NCI-H524 (cell line): Measurements from ENCODE around the gene NEK9.
"Not testable (repeated sequence)": the region's sequence is repeated elsewhere in the genome, so short reads cannot be mapped to it uniquely, and the experiment has no call there.

Experiments
- DNase-seq, 2 experiments: peaks; one replicate each; lab custom pipeline; 2025; lab: John Stamatoyannopoulos, UW

Gene NEK9

DNA sequence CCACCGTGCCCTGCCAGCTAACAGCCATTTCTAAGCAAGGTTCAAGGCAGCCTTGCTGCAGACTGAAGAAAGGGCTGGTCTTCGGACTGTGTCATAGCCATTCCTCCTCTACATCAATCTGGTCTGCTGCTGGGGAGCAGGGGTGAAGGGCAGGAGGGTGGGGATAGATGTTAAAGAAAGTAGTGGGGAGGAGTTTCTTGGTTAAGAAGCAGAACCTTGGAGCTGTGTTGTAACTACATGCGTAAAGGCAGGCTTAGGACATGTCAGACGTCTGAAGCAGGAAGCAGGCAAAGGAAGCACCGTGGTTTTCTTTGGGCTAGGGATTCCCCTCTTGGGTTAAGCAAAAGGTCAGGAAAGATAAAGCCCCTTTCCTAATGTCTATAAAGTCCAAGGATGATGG is 18.1 kb upstream of the NEK9 start:
- DNase-seq = no peak

- DNase-seq = no peak
Measured at GRCh38 chr14:75143761-75144527, 17.1 kb upstream of the NEK9 start.

DNA sequence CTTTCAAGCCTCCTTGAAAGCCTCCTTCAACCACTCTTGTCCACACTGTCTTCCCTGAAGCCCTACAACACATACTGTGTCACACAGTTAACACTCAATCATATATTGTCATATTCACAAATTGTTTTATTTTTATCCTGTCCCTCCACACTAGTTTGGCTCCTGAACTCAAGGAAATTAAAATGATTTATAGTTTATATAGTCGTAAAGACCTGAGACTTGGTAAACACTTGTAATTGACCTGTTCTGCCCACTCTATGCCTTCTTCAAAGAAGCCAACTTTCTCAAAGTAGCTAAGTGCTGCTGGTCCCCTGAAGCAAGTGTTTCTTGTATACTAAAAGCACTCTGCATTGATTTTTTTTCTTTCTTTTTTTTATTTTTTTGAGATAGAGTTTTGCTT is 15.6 kb upstream of the NEK9 start:
- DNase-seq = no peak

GRCh38 chr14:75141967-75142366 is 15.1 kb upstream of the NEK9 start:
- peak; percentile 10 to 54 for DNase-seq

DNA sequence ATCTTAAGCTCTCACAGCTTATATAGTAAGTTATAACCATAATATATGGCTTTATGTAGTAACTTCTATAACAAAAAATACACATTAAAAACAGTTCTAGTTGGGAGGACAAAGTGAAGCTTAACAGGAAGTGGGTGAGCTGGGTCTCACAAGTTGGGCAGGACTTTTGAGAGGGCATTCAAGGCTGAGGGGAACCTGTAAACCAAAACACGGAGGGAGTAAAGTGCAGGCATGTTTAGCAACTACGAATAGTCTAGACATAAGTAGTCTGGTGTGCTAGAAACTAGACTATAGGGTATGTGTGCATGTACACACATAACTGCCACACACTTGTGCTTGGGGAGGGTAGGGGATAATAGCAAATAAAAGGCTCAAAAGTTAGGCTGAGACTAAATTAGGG is 14.2 kb upstream of the NEK9 start:
- no peak for DNase-seq

DNA sequence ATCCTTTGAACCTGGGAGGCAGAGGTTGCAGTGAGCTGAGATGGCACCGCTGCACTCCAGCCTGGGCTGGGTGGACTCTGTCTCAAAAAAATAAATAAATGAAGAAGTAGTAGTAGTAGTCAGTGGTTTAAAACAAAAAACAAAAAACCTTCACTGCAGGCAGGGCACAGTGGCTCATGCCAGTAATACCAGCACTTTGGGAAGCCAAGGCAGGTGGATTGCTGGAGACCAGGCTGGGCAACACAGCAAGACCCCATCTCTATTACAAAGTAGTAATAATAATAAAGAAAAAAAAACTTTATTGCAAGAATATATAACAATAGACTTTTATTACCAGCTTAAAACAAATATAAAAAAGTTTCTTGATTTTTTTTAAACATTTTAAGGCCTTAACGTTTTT is 13.8 kb upstream of the NEK9 start:
- no peak for DNase-seq

DNA sequence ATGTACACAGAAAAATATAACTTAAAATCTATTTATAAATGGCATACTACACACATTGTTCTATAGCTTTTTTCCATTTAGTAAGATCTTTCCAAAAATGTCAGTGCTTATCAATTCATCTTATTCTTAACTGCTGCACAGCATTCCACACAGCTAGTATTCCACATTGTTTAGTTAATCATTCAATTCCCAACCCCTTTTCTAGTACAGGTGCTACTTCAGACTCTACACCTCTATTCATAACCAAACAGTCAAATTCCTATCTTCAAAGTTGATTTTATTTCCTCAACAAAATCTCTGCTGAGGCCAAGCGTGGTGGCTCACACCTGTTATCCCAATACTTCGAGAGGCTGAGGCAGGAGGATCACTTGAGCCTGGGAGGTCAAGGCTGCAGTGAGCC is 12.3 kb upstream of the NEK9 start:
- no peak for DNase-seq

- no peak for DNase-seq
Measured at GRCh38 chr14:75138492-75138891, 11.6 kb upstream of the NEK9 start.

- no peak for DNase-seq
Measured at GRCh38 chr14:75134644-75135043, 7.8 kb upstream of the NEK9 start.

DNA sequence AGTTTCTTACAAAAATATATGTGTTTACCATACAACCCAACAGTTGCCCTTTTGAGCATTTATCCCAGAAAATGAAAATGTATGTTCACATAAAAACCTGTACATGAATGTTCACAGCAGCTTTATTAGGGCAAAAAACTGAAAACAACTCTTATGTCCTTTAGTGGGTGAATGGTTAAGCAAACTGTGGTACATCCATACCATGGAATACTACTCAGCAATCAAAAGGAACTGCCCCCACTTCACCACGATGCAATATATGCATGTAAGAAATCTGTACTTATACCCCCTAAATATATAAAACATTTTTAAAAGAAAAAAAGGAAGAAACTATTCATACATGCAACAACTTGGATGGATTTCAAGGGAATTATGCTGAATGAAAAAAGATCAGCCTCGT is 6.7 kb upstream of the NEK9 start:
- no peak for DNase-seq

DNA sequence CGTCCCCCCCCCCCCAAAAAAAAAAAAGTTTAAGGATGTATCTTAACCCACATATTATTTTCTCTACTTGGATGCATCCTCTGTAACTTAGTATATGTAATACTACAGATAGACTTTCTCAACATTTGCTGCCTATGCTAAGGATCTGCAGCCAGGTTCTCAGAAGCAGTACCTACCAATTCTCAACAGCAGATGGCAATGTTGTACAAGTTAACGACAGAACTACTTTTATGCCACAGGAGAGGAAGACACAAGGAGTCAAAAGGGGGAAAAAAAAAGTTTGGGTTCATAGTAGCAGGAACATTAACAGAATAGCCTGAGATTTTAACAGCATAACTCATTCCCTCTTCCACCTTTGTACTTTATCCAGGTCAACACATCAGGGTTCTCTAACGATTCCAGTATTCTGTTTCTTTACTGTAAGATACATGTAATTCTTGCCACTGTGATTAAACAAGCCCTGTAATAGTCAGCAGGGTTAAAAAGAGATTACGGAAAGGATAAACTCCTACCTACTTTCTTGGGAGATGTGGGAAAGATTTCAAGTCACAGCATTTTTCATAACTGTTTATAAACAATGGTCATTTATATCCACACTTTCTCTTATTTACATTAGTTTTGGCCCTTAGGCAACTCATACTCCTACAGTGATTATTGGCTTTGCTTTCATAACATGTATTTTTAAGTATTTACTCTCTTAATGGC is 5.7 kb upstream of the NEK9 start:
- peak; percentile 53 to 84 for DNase-seq

- DNase-seq = peak in 1 of 2 experiments; percentile 42
Measured at GRCh38 chr14:75128596-75128990, 1.7 kb upstream of the NEK9 start.

DNA sequence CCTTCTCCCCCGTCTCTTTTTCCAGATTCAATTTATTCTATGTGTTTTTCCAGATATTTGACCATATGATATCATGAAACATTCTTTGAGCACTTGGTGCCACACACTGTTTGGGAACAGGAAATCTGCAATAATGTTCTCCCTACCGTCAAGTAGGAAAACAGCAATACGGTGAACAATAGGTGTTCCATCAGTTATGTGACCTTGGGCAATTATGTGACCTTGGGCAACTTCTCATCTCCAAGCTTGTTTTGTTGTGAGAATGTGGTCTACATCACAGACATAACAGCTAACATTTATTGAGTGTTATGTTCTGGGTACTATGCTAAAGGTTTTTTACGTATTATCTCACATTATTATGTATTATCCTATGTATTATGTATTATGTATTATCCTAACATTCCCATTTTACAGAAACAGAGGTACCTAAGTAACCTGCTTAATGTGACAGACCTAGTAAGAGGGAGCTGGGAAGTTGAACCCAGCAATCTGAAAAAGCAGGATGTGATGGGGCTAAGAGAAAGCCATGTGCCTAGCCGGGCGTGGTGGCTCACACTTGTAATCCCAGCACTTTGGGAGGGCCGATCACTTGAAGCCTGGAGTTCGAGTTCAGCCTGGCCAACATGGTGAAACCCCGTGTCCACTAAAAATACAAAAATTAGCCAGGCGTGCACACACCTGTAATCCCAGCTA is 1.2 kb upstream of the NEK9 start:
- DNase-seq = no peak

- not testable (repeated sequence) for DNase-seq
Measured at GRCh38 chr14:75127474-75127820, 599 bp upstream of the NEK9 start.

DNA sequence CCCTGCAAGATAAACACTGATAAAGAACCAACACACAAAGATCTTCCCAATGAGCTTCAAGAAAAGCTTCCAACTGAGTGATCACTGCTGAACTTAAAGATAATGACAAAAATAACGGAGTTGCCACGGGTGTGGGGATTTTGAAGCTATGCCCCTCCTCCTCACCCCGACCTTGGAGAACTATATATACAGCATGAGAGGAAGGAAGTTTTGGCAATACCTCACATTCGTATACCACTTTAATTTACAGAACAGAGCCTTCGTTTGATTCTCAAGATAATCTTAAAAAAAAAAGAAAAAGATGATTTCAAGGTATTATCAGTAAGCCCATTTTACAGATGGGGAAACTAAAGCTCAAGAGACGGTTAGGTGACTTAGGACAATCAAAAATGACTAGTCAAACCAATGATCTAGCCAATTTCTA is 715 bp downstream of the NEK9 start:
- DNase-seq = no peak

- no peak for DNase-seq
Measured at GRCh38 chr14:75125617-75126016, 1.2 kb downstream of the NEK9 start.

- DNase-seq = no peak
Measured at GRCh38 chr14:75123991-75124390, 2.9 kb downstream of the NEK9 start.

DNA sequence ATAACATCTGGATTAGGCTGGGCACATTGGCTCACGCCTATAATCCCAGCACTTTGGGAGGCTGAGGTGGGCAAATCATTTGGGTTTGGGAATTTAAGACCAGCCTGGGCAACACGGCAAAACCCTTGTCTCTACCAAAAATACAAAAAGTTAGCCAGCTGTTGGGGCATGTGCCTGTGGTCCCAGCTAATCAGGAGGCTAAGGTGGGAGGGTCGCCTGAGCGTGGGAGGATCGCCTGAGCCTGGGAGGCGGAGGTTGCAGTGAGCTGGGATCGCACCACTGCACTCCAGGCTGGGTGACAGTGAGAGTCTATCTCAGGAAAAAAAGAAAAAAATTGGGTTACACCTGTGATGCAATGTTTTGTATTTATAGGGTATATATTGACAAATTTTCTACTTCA is 5.3 kb downstream of the NEK9 start:
- DNase-seq = no peak

GRCh38 chr14:75120541-75121291 is 6.1 kb downstream of the NEK9 start:
- DNase-seq = no peak

GRCh38 chr14:75119056-75119455 is 7.8 kb downstream of the NEK9 start:
- no peak for DNase-seq

- DNase-seq = no peak
Measured at GRCh38 chr14:75113932-75114539, 12.8 kb downstream of the NEK9 start.

- no peak for DNase-seq
Measured at GRCh38 chr14:75109877-75110276, 17.0 kb downstream of the NEK9 start.
